Caco-2 (cell line): ENCODE results near the gene TMEM217. TPM values are rescaled to one million over a fixed set of nuclear protein-coding genes. Genes with fewer than 3 reads are reported as not detected.
A peak's percentile ranks its signal among the peaks of the same experiment; 100 is the strongest.

Experiments
- BruUV-seq: library from RNA; stranded (reverse); fragments of 400-500 nt; replicated peaks from 2 replicates; lab custom pipeline; 2021; lab: Mats Ljungman, UMichigan
- CTCF ChIA-PET: fragments of 300-600 bp; sonication (Branson Sonifier 250); formaldehyde crosslinking; loops from one replicate; lab custom pipeline; 2022; ENCODE audit warnings: antibody characterized with exemption; lab: Charles Lee
- POLR2A ChIA-PET: fragments of 300-600 bp; sonication (Branson Sonifier 250); formaldehyde crosslinking; loops from one replicate; lab custom pipeline; 2022; ENCODE audit warnings: antibody characterized with exemption; lab: Charles Lee
- DNase-seq, 2 experiments: peaks; one replicate each; pipeline versions ENCODE4 v3.0.0 to v3.0.0-alpha.2; 2020 to 2022
- H3K27me3 ChIP-seq: replicated peaks from 2 replicates; pipeline ENCODE4 v1.6.0; 2011; ENCODE audit warnings: low read length; ENCODE audit not compliant: control insufficient read depth, insufficient read depth
- H3K36me3 ChIP-seq: 2 replicates; pipeline ENCODE4 v1.5.1; 2011; ENCODE audit warnings: low read length; ENCODE audit not compliant: control insufficient read depth, insufficient read depth
- H3K4me1 ChIP-seq: fragments of 250-450 bp; sonication (Bioruptor Pico); 2 replicates; pipeline ENCODE4 v1.5.1; 2020; ENCODE audit warnings: mild to moderate bottlenecking
- H3K4me3 ChIP-seq: 2 replicates; pipeline ENCODE4 v1.5.1; 2011; ENCODE audit warnings: low read depth, mild to moderate bottlenecking, control low read depth, low read length
- H3K9me3 ChIP-seq: fragments of 250-450 bp; sonication (Bioruptor Pico); 2 replicates; pipeline ENCODE4 v1.5.1; 2020; ENCODE audit warnings: mild to moderate bottlenecking, moderate library complexity
- H3K27ac Mint-ChIP-seq: one replicate; pipeline ENCODE4 v1.8.0; 2022; ENCODE audit warnings: mixed read lengths; ENCODE audit not compliant: unreplicated experiment
- H3K27me3 Mint-ChIP-seq: one replicate; pipeline ENCODE4 v1.8.0; 2022; ENCODE audit warnings: mixed read lengths; ENCODE audit not compliant: insufficient read depth, unreplicated experiment
- H3K36me3 Mint-ChIP-seq: one replicate; pipeline ENCODE4 v1.8.0; 2022; ENCODE audit warnings: mild to moderate bottlenecking, mixed read lengths; ENCODE audit not compliant: insufficient read depth, unreplicated experiment
- H3K4me1 Mint-ChIP-seq: one replicate; pipeline ENCODE4 v1.8.0; 2022; ENCODE audit warnings: low read depth, mixed read lengths; ENCODE audit not compliant: unreplicated experiment
- H3K4me3 Mint-ChIP-seq: one replicate; pipeline ENCODE4 v1.8.0; 2022; ENCODE audit warnings: mild to moderate bottlenecking, moderate library complexity, mixed read lengths; ENCODE audit not compliant: unreplicated experiment
- H3K9me3 Mint-ChIP-seq: one replicate; pipeline ENCODE4 v1.8.0; 2022; ENCODE audit warnings: mixed read lengths; ENCODE audit not compliant: unreplicated experiment
- intact Hi-C: fragments of 100-400 bp; cut with micrococcal nuclease; formaldehyde crosslinking; loops from one replicate; pipeline ENCODE4 v1.10.0; 2022; ENCODE audit not compliant: unreplicated experiment
- total RNA-seq: library from RNA; stranded (reverse); gene quantifications from 2 replicates; pipeline ENCODE4 v1.2.3, GENCODE V29; 2022
- TF ChIP-seq, protein P1 (sequence below), 2 experiments: fragments of 200-600 bp in 1 of 2; IDR thresholded peaks; 1 replicate in 1 of 2; 2 replicates in 1 of 2; pipeline versions ENCODE4 v1.5.1 to v1.8.0; 2011 to 2022; ENCODE audit warnings: antibody characterized with exemption in 1 of 2, control low read depth in 1 of 2, inconsistent platforms in 1 of 2, low read depth in 1 of 2, low read length in 1 of 2, mild to moderate bottlenecking in 1 of 2, moderate library complexity in 1 of 2; ENCODE audit not compliant: insufficient read depth in 1 of 2, severe bottlenecking in 1 of 2, unreplicated experiment in 1 of 2

Gene TMEM217
- total RNA-seq, 1 experiment from 2014 or later: 1.6 TPM

DNA sequence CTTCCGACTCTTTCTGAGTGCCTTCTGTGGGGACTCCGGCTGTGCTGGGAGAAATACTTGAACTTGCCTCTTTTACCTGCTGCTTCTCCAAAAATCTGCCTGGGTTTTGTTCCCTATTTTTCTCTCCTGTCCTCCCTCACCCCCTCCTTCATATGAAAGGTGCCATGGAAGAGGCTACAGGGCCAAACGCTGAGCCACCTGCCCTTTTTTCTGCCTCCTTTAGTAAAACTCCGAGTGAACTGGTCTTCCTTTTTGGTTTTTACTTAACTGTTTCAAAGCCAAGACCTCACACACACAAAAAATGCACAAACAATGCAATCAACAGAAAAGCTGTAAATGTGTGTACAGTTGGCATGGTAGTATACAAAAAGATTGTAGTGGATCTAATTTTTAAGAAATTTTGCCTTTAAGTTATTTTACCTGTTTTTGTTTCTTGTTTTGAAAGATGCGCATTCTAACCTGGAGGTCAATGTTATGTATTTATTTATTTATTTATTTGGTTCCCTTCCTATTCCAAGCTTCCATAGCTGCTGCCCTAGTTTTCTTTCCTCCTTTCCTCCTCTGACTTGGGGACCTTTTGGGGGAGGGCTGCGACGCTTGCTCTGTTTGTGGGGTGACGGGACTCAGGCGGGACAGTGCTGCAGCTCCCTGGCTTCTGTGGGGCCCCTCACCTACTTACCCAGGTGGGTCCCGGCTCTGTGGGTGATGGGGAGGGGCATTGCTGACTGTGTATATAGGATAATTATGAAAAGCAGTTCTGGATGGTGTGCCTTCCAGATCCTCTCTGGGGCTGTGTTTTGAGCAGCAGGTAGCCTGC lies 83.2 kb downstream of the TMEM217 start:
- Mint-ChIP-seq H3K27me3 (no peaks in the 10 kb centered on the region), H3K36me3 (peaks cover 61% of the 10 kb centered on the region), H3K9me3 (no peaks in the 10 kb centered on the region), H3K4me1 (peaks cover 6% of the 10 kb centered on the region), H3K27ac (no peak overlapping the region), H3K4me3 (no peak overlapping the region)
- intact Hi-C loops: no loop called here
- POLR2A ChIA-PET: no interaction called here
- BruUV-seq: TSS peak; percentile 4
- Histone ChIP-seq H3K27me3 (no peaks in the 10 kb centered on the region), H3K4me3 (no peak overlapping the region), H3K36me3 (peaks cover 6% of the 10 kb centered on the region), H3K4me1 (no peaks in the 10 kb centered on the region; the same call in 1 of the 2 replicates), H3K9me3 (no peaks in the 10 kb centered on the region)
- CTCF ChIA-PET: interaction anchor here (2.0 kb wide), 1 partner anchor 156 kb away, joined by 10 read pairs; no protein-coding TSS in a partner anchor
- TF ChIP-seq, protein P1, sequence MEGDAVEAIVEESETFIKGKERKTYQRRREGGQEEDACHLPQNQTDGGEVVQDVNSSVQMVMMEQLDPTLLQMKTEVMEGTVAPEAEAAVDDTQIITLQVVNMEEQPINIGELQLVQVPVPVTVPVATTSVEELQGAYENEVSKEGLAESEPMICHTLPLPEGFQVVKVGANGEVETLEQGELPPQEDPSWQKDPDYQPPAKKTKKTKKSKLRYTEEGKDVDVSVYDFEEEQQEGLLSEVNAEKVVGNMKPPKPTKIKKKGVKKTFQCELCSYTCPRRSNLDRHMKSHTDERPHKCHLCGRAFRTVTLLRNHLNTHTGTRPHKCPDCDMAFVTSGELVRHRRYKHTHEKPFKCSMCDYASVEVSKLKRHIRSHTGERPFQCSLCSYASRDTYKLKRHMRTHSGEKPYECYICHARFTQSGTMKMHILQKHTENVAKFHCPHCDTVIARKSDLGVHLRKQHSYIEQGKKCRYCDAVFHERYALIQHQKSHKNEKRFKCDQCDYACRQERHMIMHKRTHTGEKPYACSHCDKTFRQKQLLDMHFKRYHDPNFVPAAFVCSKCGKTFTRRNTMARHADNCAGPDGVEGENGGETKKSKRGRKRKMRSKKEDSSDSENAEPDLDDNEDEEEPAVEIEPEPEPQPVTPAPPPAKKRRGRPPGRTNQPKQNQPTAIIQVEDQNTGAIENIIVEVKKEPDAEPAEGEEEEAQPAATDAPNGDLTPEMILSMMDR (IDR thresholded peaks at IDR 0.05; ENCODE audit: insufficient read depth in 1 of 2, low read depth in 1 of 2, low read length in 1 of 2, severe bottlenecking in 1 of 2, unreplicated experiment in 1 of 2): no peak
- no peak for DNase-seq

DNA sequence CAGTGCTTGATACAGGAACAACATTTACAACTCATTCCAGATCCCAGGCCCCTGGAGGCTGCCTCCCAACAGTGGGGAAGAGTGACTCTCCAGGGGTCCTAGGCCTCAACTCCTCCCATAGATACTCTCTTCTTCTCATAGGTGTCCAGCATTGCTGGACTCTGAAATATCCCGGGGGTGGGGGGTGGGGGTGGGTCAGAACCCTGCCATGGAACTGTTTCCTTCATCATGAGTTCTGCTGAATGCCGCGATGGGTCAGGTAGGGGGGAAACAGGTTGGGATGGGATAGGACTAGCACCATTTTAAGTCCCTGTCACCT lies 83.8 kb downstream of the TMEM217 start:
- intact Hi-C loops: no loop called here
- Histone ChIP-seq H3K4me1 (no peaks in the 10 kb centered on the region; the same call in 1 of the 2 replicates), H3K9me3 (no peaks in the 10 kb centered on the region), H3K36me3 (peaks cover 6% of the 10 kb centered on the region), H3K4me3 (no peak overlapping the region), H3K27me3 (no peaks in the 10 kb centered on the region)
- H3K27me3 Mint-ChIP-seq: no peaks in the 10 kb centered on the region
- no peak overlapping the region for H3K27ac Mint-ChIP-seq
- no peak for DNase-seq
- H3K4me3 Mint-ChIP-seq: no peak overlapping the region
- ChIA-PET POLR2A (no interaction called here), CTCF (no interaction called here)
- peaks cover 67% of the 10 kb centered on the region for H3K36me3 Mint-ChIP-seq
- no TSS peak for BruUV-seq
- TF ChIP-seq, protein P1 (IDR thresholded peaks at IDR 0.05; ENCODE audit: insufficient read depth in 1 of 2, low read depth in 1 of 2, low read length in 1 of 2, severe bottlenecking in 1 of 2, unreplicated experiment in 1 of 2): no peak
- peaks cover 6% of the 10 kb centered on the region for H3K4me1 Mint-ChIP-seq
- H3K9me3 Mint-ChIP-seq: no peaks in the 10 kb centered on the region

- Histone ChIP-seq H3K4me1 (peaks cover 3% of the 10 kb centered on the region), H3K27me3 (no peaks in the 10 kb centered on the region), H3K4me3 (no peak overlapping the region), H3K36me3 (peaks cover 6% of the 10 kb centered on the region), H3K9me3 (no peaks in the 10 kb centered on the region)
- H3K9me3 Mint-ChIP-seq: no peaks in the 10 kb centered on the region
- intact Hi-C loops: no loop called here
- ChIA-PET POLR2A (no interaction called here), CTCF (interaction anchor here (1.6 to 3.3 kb wide), 3 partner anchors 122 to 156 kb away, joined by 5 to 19 read pairs (median 6); no protein-coding TSS in a partner anchor)
- H3K27me3 Mint-ChIP-seq: no peaks in the 10 kb centered on the region
- TF ChIP-seq, protein P1 (IDR thresholded peaks at IDR 0.05; ENCODE audit: insufficient read depth in 1 of 2, low read depth in 1 of 2, low read length in 1 of 2, severe bottlenecking in 1 of 2, unreplicated experiment in 1 of 2): no peak
- H3K36me3 Mint-ChIP-seq: peaks cover 70% of the 10 kb centered on the region
- H3K4me1 Mint-ChIP-seq: peaks cover 6% of the 10 kb centered on the region
- no peak for DNase-seq
- BruUV-seq: no TSS peak
- H3K27ac Mint-ChIP-seq: no peak overlapping the region
- H3K4me3 Mint-ChIP-seq: no peak overlapping the region
These were observed 84.3 kb downstream of the TMEM217 start for GRCh38 chr6:37173493-37174195.
